GM06990 (cell line): ENCODE results near the gene ARHGAP8.

Source experiments
- DNase-seq: peaks from one replicate; pipeline ENCODE4 v3.0.0-alpha.2; 2011; ENCODE audit not compliant: insufficient read length; ENCODE audit errors: extremely low read depth
- H3K27me3 ChIP-seq: replicated peaks from 2 replicates; pipeline ENCODE4 v1.6.0; 2011; ENCODE audit warnings: low read length; ENCODE audit not compliant: control insufficient read depth, insufficient read depth
- H3K36me3 ChIP-seq: 2 replicates; pipeline ENCODE4 v1.5.1; 2011; ENCODE audit warnings: low read length; ENCODE audit not compliant: control insufficient read depth, insufficient read depth
- H3K4me3 ChIP-seq: replicated peaks from 2 replicates; pipeline ENCODE4 v1.5.1; 2011; ENCODE audit warnings: low read depth, mild to moderate bottlenecking, control low read depth, low read length
- CTCF ChIP-seq: IDR thresholded peaks from 2 replicates; pipeline ENCODE4 v1.5.1; 2011; ENCODE audit warnings: low read length, control low read depth, mild to moderate bottlenecking, inconsistent platforms; ENCODE audit not compliant: insufficient read depth, poor library complexity, severe bottlenecking

Gene ARHGAP8

GRCh38 chr22:44802956-44803355 lies 50.6 kb downstream of the ARHGAP8 start:
- H3K27me3 ChIP-seq: no peaks in the 10 kb centered on the region; the same call in 1 of the 2 replicates
- DNase-seq: no peak

DNA sequence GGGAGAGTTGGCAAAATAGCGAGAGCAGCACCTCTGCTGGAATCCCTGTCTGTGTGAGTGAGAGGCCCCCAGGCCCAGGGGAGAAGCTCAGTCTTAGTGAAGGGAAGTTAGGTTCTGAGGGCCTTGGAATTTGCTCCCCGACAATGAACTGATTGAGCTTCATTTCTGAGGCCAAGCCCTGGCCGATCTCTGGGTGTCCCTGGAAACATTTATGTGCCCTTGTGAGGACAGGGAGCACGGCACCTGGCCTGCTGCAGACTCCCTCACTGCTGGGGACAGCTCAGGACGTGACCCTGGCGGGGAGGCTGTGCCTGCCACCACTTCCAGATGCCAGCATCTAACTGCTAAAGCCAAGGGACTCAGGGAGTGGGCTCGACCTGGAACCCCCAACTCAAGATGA lies 52.0 kb downstream of the ARHGAP8 start:
- no peaks in the 10 kb centered on the region for H3K36me3 ChIP-seq
- DNase-seq: no peak
- H3K27me3 ChIP-seq: no peaks in the 10 kb centered on the region; the same call in 1 of the 2 replicates
- no peak for TF ChIP-seq CTCF
- H3K4me3 ChIP-seq: no peak overlapping the region

More at GRCh38 chr22:44802956-44803355, 50.6 kb downstream of the ARHGAP8 start:
- TF ChIP-seq CTCF: no peak
- Histone ChIP-seq H3K36me3 (no peaks in the 10 kb centered on the region), H3K4me3 (no peak overlapping the region)

DNA sequence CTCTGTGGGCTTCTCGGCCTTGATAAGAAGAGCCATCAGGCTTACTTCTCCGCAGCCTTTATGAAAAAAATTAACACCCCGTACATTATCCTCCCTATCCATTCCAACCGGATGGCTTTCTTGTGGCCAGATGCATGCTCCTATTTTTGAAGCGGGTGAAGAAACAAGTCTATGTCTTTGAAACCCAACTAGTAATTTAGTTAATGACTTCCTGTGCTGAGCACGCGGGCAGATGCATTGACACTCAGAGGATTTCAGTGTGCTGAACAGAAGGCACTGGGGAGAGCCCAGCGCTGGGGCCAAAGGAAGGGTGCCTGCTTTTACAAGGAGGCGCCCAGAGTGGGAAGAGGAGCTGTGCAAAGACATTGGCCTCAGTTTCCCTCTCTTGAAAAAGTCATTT lies 53.3 kb downstream of the ARHGAP8 start:
- no peak overlapping the region for H3K4me3 ChIP-seq
- no peaks in the 10 kb centered on the region; the same call in 1 of the 2 replicates for H3K27me3 ChIP-seq
- TF ChIP-seq CTCF: no peak
- no peak for DNase-seq
- no peaks in the 10 kb centered on the region for H3K36me3 ChIP-seq

- Histone ChIP-seq H3K27me3 (no peaks in the 10 kb centered on the region; the same call in 1 of the 2 replicates), H3K36me3 (no peaks in the 10 kb centered on the region), H3K4me3 (no peak overlapping the region)
- no peak for DNase-seq
- no peak for TF ChIP-seq CTCF
Observed at GRCh38 chr22:44807232-44807631, 54.9 kb downstream of the ARHGAP8 start.

DNA sequence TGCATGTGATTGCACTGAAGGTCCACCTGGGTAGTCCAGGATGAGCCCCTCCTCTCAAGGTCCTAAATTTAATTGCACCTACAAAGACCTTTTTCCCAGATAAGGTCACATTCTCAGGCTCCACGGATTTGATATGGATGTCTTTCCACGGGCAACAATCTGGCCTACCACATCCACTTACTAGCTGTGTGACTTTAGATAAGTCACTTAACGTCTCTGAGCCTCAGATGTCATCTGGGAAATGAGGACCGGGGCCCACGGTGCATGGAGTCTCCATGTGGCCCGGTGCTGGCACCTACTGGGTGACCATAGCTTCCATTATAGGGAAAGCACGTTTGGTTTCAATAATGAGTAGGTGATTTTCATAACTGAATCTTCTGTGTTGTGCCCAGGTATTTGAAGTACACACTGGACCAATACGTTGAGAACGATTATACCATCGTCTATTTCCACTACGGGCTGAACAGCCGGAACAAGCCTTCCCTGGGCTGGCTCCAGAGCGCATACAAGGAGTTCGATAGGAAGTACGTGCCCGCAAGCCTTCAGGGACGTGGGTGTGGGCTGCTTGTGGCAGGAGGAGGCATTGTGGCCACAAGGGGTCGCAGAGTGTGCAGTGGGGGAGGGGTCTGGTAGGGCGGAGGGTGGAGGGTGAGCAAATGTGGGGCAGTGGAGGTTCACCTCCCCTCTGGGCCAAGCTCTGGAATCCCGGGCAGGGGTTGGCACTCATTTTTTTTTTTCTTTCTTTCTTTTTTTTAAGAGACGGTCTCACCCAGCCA lies 55.7 kb downstream of the ARHGAP8 start:
- no peaks in the 10 kb centered on the region for H3K36me3 ChIP-seq
- no peaks in the 10 kb centered on the region; the same call in 1 of the 2 replicates for H3K27me3 ChIP-seq
- TF ChIP-seq CTCF: peak; percentile 48
- no peak for DNase-seq
- no peak overlapping the region for H3K4me3 ChIP-seq

DNA sequence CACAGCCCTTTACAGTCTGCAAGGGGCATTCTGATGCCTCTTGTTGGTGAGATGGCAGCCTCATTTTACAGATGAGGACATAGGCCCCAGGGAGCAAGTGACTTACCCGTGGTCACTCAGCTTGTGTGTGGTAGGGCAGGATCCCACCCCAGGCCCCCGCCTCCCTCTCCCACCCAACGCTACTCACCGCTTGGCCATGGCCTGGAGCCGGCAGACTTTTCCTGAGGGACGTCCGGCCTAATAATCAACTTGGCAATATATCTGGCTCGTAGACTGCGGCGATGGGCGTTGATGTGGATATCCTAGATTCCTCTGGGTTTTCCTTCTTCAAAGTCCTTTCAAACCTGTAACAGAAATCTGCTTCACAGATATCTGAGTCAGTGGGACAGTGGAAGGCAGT lies 57.1 kb downstream of the ARHGAP8 start:
- no peak overlapping the region for H3K4me3 ChIP-seq
- TF ChIP-seq CTCF: no peak
- no peak for DNase-seq
- H3K27me3 ChIP-seq: no peaks in the 10 kb centered on the region; the same call in 1 of the 2 replicates
- no peaks in the 10 kb centered on the region for H3K36me3 ChIP-seq
